Activated T-cell treated with anti-CD3 and anti-CD28 coated beads, Interleukin-2, amount 50 U/mL, for 1 hour (primary cell): ENCODE measurements around the gene NRG3.
"Not testable (repeated sequence)": the region's sequence is repeated elsewhere in the genome, so short reads cannot be mapped to it uniquely, and the experiment has no call there.

Source experiments
- DNase-seq: peaks from one replicate; pipeline ENCODE4 v3.0.0-alpha.2; 2020

NRG3 gene

DNA sequence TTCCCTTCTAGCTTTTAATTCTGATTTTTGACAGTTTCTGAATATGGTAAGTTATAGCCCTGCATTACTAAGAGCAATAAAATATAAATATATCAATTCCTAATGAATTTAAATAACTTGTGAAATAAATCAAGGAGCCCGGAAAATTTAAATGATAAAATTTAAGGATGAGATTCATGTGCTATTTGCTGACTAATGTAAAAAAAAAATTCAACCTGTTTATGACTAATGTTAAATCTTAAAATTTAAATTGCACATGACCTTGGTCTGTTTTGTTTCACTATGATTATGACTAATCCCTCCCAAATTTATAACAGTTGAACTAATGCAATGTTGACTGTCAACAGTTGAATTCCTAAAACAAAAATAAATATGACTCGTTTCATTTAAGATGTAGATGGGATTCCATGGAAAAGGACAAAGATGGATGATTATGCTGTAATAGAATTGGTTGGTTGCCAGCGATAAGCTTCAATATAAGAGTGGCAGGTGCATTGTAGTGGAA is 419.9 kb downstream of the NRG3 start:
- no peak for DNase-seq

DNA sequence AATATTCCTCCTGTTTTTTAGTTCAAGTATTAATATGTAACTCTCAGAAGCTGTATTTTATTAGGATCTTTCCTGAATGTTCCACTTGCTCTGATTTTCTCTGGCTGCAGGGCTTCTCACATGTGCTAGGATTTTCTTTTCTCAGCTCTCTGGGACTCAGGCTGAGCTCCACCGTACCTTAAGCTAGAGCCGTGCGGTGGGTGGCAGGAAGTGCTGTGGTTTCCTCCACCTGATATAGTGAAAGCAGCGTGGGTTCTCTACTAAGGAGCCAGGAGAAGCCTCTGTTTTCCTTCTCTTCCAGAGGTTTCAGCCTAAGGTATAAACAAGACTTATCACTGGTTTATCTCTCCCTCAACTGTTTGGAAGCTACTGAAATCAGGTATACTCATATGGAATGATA is 433.6 kb downstream of the NRG3 start:
- DNase-seq, result no peak

DNA sequence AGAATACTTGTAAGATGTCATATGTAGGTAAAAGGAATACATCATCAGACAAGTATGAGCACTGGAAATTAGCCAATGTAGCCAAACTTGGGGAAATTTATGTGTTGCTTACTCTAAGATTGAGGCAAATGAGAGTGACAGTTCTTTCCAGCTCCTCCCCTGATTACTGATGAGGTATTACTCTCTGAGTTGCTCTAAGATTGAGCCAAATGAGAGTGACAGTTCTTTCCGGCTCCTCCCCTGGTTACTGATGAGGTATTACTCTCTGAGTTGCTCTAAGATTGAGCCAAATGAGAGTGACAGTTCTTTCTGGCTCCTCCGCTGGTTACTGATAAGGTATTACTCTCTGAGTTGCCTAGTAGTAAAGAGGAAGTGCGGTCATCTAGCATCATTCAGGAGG is 435.8 kb downstream of the NRG3 start:
- DNase-seq, result no peak

DNA sequence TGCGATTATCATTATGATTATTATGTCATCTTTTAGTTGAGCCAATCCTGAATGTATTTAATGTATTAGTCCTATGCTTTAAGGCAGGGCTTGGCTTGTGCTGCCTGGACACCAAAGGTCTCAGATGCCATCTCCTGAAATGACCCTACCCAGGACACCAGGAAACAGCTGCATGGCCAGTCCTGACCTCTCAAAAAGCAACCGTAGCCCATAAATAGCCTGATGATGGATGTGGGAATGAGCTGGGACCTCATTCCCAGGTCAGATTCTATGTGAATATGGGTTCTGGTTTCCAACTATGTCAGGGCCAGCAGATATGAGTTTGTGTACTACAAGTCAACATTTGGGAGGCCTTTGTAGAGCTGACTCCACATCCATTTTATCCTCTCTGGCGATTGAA is 438.4 kb downstream of the NRG3 start:
- no peak for DNase-seq

DNA sequence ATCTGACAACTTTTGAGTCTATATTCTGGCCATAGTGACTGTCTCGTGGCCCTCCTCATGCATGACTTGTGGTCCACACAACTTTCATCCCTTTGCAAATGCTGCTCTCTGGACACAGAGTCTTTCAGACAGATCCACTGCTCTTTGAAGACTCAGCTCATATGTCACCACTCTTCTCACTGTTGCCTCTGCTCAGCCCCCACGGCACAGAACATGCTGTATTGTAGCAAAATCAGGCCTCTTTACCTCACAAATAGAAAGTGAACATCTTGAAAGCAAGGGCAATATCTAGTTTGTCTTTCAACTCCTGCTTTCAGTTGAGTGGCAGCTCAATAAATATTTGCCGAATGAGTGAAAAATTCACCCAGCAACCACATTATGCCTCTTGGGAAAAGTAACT is 443.5 kb downstream of the NRG3 start:
- DNase-seq, result no peak

DNA sequence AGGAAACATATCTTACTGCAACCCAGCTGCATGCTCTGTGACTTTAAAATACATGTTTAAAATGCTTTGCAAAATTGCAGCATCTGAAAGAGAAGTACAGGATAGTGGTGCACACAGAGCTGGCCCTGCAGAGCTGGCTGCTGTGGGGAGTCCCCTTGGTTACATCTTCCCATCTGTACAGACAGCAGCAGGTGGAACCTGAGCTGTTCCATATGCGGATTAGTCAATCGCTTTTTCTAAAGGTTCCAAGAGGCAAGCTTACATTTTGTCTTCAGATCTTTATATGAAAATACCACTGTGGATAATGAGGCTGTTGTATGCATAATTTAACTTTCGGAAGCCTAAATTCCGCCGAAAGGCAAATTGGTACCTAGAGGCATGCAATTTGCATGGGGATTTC is 444.1 kb downstream of the NRG3 start:
- DNase-seq, result no peak

DNA sequence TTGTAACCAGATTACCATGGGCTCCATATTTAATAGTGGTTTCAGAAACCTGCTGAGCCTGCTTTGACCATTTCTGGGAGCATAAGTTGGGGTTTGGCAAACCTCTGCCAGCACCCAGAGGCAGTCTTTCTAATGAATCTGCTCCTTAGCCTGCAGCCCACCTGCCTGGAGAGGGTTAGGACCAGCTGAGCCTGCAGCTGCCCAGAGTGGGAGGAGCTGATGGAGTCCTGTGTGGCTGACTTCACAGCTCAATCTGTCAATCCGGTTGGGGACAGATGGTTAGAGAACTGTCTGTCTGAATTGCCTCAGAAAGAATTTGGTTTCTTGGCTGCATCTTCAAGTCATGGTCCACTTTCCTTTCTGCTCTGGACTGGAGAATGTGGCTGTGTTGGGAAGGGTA is 444.6 kb downstream of the NRG3 start:
- DNase-seq, result no peak

DNA sequence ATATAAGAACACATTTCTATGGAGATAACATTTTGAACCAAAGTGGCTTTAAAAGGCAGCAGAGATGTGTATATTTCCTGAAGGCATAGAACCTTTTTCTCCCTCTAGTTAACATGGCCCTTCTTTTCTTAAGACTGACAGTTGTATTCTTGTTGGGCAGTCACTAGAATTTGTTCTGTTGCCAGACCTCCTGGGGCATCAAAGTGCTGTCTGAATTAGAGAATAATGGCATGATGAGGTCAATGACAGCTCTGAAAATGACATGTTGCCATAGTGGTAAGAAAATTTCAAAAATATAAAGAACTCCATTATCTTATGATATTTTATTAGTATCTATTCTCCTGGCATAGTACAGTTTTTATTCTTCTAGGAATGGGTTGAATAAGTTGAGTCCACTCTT is 446.7 kb downstream of the NRG3 start:
- DNase-seq, result no peak

DNA sequence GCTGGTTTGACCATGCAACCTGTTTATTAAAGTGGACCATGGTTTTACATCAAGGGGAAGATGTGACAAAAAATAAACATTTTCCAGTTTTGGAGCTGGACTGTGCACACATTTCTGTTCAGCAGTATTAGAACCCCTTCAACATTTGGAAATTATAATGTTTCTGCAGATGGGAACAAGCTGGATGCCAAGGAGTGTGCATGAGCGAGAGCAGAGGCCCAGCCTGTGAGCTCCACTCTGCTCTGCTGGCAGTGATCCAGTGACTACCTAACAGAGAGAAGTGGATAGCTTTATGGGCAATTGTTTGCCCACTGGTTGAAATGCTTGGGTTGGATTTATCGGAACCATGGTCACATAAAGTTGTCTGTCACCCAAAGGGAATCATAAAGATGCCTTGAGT is 456.7 kb downstream of the NRG3 start:
- no peak for DNase-seq

DNA sequence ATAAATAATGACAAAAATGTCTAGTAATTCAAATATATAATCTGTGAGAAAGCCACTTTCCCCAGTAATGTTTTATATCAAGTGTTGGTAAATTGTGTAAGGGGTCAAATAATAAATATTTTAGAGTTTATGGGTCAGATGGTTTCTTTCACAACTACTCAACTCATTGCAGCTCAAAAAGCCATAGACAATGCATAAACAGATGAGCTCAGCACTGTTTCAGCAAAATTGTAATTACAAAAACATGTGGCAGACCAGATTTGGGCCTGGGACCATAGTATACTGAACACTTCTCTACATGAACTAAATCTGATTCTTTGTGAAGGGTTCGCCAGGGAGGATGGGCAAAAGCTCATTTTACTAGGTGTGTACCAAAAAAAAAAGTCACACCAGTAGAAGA is 460.8 kb downstream of the NRG3 start:
- no peak for DNase-seq

DNA sequence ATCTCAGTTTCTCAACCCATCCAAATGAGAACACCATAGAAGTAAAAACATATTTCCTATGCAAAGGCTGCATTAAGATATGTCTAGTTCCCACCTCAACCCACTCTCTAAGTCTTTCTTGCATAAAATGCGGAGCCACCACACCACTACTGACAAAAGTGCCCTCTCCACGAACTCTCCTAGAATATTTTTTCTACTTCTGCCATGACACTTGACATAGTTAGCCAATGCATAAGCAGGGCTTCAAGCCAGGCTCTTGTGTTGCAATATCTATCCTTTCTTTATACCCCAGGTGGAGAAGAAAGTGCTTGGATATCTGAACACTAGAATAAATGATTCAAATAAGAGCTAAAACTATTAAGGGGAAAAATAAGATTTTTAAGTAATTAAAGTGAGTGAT is 465.2 kb downstream of the NRG3 start:
- DNase-seq, result no peak

DNA sequence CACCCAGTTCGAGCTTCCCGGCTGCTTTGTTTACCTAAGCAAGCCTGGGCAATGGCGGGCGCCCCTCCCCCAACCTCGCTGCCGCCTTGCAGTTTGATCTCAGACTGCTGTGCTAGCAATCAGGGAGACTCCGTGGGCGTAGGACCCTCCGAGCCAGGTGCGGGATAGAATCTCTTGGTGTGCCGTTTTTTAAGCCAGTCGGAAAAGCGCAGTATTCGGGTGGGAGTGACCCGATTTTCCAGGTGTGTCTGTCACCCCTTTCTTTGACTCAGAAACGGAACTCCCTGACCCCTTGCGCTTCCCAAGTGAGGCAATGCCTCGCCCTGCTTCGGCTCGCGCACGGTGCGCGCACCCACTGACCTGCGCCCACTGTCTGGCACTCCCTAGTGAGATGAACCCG is 474.6 kb downstream of the NRG3 start:
- DNase-seq, result not testable (repeated sequence)

DNA sequence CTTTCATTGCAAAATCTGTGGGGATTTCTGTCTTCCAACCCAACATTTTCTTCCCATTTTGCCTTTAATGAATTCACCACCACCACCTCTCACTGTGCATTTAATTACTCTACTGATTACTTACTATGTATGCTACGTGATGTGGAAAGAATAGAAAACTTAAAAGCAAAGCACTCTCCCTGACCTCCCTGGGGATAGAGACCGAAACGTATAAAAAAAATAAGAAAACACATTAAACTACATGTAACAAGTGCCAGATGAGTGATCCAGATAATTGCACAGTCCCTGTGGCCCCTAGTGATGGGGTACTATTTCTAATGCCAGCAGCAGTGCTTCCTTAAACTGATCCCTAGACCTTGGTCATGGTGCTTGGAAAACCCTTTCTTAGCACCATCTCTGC is 478.4 kb downstream of the NRG3 start:
- DNase-seq, result no peak

DNA sequence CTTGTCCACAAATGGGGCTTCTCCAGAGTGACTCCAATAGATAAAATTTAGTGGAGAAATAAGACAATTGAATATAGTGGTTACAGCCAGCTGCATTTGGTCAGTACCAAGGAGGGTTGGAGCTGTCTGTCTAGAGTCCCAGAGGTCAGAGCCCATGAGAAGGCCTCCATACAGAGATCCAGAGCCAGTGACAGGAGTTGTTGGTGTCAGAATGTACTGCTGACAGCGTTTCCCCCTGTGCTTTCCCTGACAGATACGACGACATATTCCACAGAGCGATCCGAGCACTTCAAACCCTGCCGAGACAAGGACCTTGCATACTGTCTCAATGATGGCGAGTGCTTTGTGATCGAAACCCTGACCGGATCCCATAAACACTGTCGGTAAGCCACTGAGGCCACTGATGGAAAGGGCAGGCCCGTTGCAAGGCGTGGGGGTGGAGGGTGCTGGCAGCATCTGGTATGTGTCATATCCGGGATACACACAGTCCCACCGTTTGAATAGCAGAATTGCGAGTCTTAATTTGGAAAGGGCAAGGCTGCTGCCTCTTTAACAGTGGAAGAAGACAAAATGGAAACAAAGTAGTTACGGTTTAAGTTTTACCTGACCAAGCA is 483.6 kb downstream of the NRG3 start:
- no peak for DNase-seq

DNA sequence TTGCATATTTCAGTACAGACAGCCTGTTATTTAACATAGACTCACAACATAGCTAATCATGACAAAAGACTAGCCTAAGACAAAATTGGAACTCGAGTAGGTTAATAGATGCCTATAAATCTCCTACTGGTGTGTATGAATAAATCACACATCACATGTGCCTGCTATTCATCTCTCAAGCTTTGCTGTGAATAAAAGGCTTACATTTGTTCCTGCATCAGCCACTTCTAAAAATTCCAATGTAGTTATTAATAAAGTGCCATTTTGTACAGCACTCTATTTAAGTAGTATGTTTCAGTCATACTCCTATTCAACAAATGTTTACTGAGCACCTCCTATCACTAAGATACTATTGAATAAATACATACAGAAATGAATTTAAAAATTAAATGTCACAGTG is 486.3 kb downstream of the NRG3 start:
- DNase-seq, result no peak

DNA sequence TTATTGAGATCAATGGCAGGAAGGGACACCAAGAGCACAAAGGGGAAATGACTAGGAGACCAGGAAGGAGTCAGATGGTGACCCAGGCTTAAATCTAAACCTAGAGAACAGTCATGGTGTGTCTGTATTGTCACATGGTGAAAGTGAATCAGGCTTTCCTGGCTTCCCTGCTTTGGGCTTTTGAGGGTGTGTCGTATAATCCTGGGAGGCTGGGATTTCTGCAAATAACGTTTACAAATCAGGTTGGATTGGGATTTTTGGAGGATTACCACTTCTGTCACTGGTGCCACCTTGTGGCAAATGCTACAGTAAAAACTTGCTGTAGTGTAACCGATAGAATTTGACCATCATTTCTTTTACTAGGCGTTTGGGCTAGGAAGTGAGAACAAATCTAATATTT is 502.6 kb downstream of the NRG3 start:
- DNase-seq, result no peak

DNA sequence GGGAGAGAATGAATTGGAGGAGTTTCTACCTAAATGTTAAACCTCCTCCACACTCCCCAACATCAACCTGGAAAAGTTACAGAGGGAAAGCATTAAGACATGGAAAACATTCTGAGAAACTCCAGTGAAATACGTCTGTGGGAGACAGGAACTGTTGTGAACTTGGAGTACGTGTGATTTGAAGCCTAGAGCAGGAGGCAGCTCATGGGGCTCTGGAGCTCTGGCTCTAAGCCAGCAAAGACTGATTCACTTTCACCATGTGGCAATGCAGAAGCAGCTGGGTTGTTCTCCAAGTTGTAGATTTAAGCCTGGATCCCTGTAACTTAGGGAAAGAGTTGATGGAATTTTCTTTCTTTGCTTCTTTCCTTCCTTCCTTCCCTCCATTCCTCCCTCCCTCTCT is 503.2 kb downstream of the NRG3 start:
- no peak for DNase-seq

DNA sequence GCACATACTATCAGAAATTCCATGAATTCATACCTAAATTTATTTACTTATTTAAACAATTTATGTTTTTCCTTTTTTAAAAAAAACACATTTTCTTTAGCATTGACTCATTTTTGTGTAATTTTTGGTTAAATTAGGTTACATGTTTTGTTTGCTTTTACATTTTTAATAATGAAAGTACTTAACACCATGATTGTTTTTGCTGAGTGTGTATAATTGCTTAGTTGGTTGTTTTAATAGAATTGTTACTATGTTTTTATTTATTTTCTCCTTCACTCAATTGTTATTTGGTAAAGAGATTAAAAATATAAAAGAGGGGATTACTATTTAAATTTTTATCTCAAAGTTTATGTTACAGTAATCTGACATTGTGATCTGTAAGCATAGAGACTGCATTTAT is 508.4 kb downstream of the NRG3 start:
- DNase-seq, result no peak

DNA sequence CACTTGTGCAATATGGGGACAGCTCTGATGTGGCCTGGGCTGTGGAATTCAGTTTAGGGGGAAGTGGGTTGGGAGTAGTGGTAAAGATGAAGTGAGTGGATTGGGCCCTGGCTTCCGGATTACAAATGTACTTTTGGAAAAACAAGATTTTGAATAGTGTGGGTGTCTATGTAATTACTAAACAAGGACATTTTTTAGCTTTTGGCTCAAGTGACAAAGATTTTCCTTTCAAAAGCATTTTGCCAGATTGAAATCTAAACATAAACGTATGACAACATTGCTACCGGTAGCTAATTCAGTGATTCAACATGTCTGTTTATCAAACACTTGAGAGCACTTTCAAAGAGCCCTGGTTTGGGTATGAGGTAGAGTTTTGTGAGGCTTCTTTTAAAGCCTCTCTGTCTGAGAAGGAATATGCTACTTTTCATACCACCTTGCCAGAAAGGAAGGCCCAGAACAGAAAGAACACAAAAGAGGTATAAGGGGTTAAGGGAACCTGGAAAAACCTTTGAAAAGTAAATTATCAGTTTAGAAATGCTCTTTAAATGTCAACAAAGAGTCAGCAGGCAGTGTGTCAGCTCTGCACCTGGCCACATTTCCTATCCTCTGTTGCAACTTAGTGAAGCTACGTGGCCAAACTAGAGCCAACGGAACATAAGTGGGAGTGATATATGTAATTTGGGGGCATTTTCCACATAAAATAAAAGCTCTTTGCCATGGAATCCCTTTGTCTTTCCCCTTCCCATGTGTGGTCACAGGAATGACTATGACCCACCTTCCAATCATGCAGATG is 516.1 kb downstream of the NRG3 start:
- DNase-seq, result no peak

DNA sequence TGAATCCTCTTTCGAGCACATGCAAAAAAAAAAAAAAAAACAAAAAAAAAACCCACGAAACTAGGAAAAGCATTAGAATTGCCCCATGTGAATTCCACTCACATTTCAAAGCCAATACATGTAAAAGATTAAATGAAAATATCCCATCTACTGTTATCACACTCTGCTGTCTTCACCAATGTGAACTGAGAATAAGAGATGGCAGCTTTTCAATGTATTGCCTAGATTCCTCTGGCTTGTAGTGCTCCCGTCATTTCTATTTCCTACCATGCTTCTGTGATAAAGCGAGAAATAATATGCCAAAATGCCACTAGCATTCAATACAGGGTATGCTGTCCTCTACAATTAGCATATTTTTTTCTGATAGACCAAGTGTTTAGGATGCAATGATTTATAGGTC is 517.0 kb downstream of the NRG3 start:
- no peak for DNase-seq

DNA sequence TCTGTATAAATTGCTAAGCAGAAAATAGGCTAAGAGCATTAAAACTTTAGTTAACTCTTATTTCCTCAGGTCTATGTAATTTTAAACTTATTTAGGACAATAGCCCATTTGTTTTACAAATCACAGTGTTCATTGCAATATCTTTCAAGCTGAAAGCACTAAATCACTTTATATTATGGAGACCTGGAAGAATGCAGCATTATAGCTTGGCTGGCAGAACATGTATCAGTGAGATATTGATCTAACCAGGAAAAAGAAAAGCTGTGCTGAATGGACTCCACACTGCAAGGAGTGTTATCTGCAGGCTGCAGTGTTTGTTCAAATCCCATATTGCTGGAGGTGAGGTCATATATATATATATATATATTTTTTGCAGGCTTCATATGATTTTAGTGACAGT is 517.5 kb downstream of the NRG3 start:
- DNase-seq, result no peak

DNA sequence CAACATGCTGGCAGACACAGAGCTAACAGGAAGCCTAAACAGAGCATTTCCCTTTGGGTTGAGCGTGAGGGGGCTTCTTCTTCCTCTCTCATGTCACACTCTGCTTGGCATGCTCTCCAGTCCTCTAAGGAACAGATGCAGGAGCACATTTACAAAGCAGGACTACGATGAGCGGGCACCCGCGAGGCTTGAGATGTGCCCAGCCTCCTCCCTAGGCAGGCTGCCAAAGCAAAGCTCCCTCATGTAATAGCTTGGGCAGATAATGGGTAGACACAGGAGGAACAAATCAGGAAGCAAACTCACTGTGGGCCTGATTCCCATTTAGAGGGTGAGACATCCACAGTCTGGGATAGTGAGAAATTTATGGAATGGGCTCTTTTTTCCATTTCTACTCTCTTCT is 519.1 kb downstream of the NRG3 start:
- no peak for DNase-seq

DNA sequence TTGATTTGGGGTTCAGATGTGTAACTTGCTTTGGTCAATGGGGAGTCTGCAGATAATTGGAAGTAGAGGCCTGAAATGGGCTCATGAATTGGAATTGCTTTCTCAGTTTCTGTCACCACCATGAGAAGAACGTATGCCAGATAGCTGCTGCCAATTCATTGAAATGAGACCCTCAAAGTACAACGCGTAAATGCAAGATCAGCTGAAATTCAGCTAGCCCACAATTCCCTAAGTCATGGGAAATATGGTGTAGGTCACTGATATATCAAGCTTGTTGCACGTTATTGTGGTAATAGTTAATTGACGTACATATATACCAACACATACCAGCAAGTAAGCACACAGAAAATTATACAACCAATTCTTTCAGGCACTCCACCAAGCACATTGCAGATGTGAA is 520.0 kb downstream of the NRG3 start:
- DNase-seq, result no peak

DNA sequence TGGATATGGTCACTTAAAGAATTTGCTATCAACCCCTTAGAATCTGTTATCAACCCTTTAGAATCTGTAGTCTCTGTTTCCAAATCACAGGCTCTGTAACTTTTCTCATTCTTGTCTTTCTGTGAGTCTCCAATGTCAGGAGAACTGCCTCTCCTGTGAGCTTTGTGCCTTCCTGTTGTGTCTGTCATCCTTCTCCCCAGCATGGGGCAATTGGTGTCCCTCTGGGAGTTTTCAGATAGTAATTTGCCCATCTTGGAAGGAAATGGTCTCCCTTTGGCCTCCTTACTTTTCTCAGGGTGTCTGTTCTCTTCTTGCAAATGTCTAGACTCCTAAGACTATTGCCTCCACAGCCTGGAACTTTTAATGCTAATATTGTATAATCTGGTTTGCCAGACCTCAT is 521.9 kb downstream of the NRG3 start:
- no peak for DNase-seq

DNA sequence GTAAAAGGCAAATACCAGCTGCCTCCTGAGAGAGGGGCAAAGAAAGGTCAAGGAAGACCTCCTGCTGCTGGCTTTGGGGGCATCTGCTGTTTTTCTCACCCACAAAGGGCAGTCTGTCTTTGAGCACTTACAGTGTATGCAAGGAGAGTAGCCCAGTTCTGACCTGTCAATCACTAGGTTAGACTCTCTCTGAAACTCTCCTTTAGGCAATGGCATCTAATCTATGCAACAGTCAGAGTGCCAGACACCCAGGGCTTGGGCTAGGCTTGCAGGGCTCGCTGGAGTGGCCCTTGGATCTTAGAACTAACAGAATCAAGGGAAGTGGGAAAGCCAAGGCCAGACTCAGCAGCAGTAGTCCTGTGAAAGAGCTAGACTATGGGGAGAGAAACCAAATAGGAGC is 522.9 kb downstream of the NRG3 start:
- DNase-seq, result no peak
